IPS-18a (cell line): ENCODE measurements around the gene TTC34.

Experiments used
- H3K27ac ChIP-seq: one replicate; pipeline ENCODE4 v1.5.1; 2013; ENCODE audit warnings: low read length
- H3K27me3 ChIP-seq: one replicate; pipeline ENCODE4 v1.6.1; 2013; ENCODE audit warnings: mild to moderate bottlenecking, low read length; ENCODE audit not compliant: control insufficient read depth, insufficient read depth
- H3K36me3 ChIP-seq: one replicate; pipeline ENCODE4 v1.6.1; 2013; ENCODE audit warnings: low read depth, low read length; ENCODE audit not compliant: control insufficient read depth
- H3K4me1 ChIP-seq: one replicate; pipeline ENCODE4 v1.6.1; 2013; ENCODE audit warnings: low read depth, low read length; ENCODE audit not compliant: control insufficient read depth
- H3K4me3 ChIP-seq: one replicate; pipeline ENCODE4 v1.5.1; 2013; ENCODE audit warnings: low read length
- H3K9ac ChIP-seq: one replicate; pipeline ENCODE4 v1.6.1; 2013; ENCODE audit warnings: mild to moderate bottlenecking, low read length, moderate library complexity
- H3K9me3 ChIP-seq: one replicate; pipeline ENCODE4 v1.6.1; 2013; ENCODE audit warnings: low read depth, low read length; ENCODE audit not compliant: control insufficient read depth

The TTC34 gene

GRCh38 chr1:2819429-2819828 is 17.9 kb upstream of the TTC34 start:
- Histone ChIP-seq H3K4me3 (no peak overlapping the region), H3K27me3 (no peaks in the 10 kb centered on the region), H3K4me1 (no peaks in the 10 kb centered on the region), H3K9me3 (no peaks in the 10 kb centered on the region), H3K27ac (no peak overlapping the region), H3K36me3 (no peaks in the 10 kb centered on the region), H3K9ac (no peak overlapping the region)

GRCh38 chr1:2817784-2818564 is 16.5 kb upstream of the TTC34 start:
- H3K4me3 ChIP-seq = no peak overlapping the region
- H3K27ac ChIP-seq = no peak overlapping the region
- H3K27me3 ChIP-seq = no peaks in the 10 kb centered on the region
- H3K9me3 ChIP-seq = no peaks in the 10 kb centered on the region
- no peak overlapping the region for H3K9ac ChIP-seq
- no peaks in the 10 kb centered on the region for H3K36me3 ChIP-seq
- H3K4me1 ChIP-seq = no peaks in the 10 kb centered on the region

DNA sequence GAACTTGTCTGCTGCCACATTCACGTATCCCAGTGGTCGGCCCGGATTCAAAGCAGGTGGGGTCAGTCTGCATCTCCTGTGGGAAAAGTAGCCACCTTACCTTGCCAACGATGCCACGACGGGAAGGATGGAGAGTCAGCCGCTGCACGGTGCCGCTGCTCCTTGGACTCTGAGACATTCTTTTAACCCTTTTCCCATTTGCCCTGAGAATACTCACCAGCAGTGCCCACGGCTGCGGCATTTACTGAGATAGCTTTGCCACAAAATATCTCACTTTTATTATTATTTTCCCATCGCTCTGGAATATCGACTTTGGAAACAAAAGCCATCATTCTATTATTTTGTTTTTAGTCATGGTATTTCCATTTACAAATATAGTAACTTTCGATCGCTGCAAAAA is 15.3 kb upstream of the TTC34 start:
- Histone ChIP-seq H3K4me3 (no peak overlapping the region), H3K9ac (no peak overlapping the region), H3K36me3 (no peaks in the 10 kb centered on the region), H3K27ac (no peak overlapping the region), H3K4me1 (no peaks in the 10 kb centered on the region), H3K27me3 (no peaks in the 10 kb centered on the region), H3K9me3 (no peaks in the 10 kb centered on the region)

DNA sequence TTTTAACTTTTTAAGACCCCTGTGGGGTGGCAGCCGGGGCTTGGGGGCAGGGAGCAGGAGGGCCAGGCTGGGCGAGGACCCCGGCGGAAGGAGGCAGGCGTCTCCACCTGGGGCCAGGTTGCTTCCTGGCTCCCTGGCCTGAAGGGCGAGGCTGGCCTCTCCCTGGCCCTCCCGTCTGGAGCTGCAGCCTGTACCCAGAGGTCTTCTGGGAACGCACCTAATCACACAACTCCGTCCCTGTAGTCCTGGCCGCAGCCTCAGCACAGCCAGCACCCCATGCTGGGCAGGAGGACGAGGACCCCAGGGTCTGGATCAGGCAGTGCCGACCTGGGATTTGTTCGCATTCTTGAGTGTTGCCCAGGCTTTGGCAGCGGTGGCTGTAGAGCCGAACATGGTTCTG is 14.1 kb upstream of the TTC34 start:
- Histone ChIP-seq H3K9ac (no peak overlapping the region), H3K4me1 (no peaks in the 10 kb centered on the region), H3K27ac (no peak overlapping the region), H3K9me3 (no peaks in the 10 kb centered on the region), H3K36me3 (no peaks in the 10 kb centered on the region), H3K27me3 (no peaks in the 10 kb centered on the region), H3K4me3 (no peak overlapping the region)

DNA sequence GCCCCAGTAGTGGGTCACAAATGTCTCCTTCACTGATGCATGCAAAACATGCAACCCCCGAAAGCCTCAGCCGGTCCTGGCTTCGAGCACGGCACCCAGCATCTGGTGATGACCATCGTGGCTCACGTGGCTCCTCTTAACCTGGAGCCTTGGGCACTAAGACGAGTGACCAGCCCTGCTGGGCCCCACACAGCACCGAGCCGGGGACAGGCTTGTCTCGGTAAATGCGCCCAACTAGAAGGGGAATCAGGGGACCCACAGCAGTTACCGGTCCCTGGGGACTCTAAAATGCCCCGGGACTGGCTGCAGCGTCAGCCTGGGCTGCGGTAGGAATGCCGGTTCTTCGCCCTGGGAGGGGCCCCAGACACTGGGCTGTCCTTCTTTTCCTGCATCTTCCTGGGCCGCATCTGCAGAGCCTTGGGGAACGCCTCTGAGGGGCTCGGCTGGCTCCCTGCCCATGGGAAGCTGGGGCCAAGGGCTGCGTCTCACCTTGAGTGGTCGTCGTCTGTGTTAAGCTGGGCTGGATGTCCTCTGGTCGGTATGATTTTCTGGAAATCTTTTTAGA is 13.1 kb upstream of the TTC34 start:
- Histone ChIP-seq H3K27me3 (no peaks in the 10 kb centered on the region), H3K9ac (no peak overlapping the region), H3K36me3 (no peaks in the 10 kb centered on the region), H3K4me3 (no peak overlapping the region), H3K4me1 (no peaks in the 10 kb centered on the region), H3K27ac (no peak overlapping the region), H3K9me3 (no peaks in the 10 kb centered on the region)

GRCh38 chr1:2812939-2813653 is 11.6 kb upstream of the TTC34 start:
- no peaks in the 10 kb centered on the region for H3K27me3 ChIP-seq
- H3K36me3 ChIP-seq = no peaks in the 10 kb centered on the region
- H3K9me3 ChIP-seq = no peaks in the 10 kb centered on the region
- no peak overlapping the region for H3K27ac ChIP-seq
- no peak overlapping the region for H3K4me3 ChIP-seq
- no peak overlapping the region for H3K9ac ChIP-seq
- no peaks in the 10 kb centered on the region for H3K4me1 ChIP-seq

DNA sequence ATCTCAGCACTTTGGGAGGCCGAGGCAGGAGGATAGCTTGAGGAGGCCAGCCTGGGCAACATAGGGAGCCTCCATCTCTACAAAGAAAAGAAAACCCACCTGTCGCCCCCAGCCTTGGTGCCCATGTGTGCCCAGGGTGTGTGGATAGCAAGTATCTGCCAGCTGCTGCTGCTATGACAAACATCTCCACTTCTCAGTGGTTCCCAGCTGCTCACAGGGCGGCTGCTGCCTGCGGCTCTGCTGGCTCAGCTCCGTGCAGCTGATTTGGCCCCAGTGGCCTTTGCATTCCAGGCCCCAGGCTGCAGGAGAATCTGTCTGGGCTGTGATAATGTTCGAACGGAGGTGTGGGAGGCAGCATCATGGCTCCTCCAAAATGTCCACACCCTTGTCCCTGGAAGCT is 10.6 kb upstream of the TTC34 start:
- Histone ChIP-seq H3K27me3 (no peaks in the 10 kb centered on the region), H3K36me3 (no peaks in the 10 kb centered on the region), H3K4me3 (no peak overlapping the region), H3K27ac (no peak overlapping the region), H3K4me1 (no peaks in the 10 kb centered on the region), H3K9me3 (no peaks in the 10 kb centered on the region), H3K9ac (no peak overlapping the region)

GRCh38 chr1:2811533-2811918 is 10.0 kb upstream of the TTC34 start:
- H3K9ac ChIP-seq = no peak overlapping the region

GRCh38 chr1:2810899-2811532 is 9.5 kb upstream of the TTC34 start:
- Histone ChIP-seq H3K27me3 (no peaks in the 10 kb centered on the region), H3K9me3 (no peaks in the 10 kb centered on the region), H3K36me3 (no peaks in the 10 kb centered on the region), H3K27ac (no peak overlapping the region), H3K4me3 (no peak overlapping the region), H3K4me1 (no peaks in the 10 kb centered on the region), H3K9ac (no peak overlapping the region)

More at GRCh38 chr1:2811533-2811918, 10.0 kb upstream of the TTC34 start:
- H3K27ac ChIP-seq = no peak overlapping the region
- no peaks in the 10 kb centered on the region for H3K4me1 ChIP-seq
- no peak overlapping the region for H3K4me3 ChIP-seq
- H3K36me3 ChIP-seq = no peaks in the 10 kb centered on the region
- no peaks in the 10 kb centered on the region for H3K27me3 ChIP-seq
- no peaks in the 10 kb centered on the region for H3K9me3 ChIP-seq

GRCh38 chr1:2810281-2810680 is 8.8 kb upstream of the TTC34 start:
- H3K4me3 ChIP-seq = no peak overlapping the region
- no peak overlapping the region for H3K27ac ChIP-seq
- H3K4me1 ChIP-seq = no peaks in the 10 kb centered on the region
- H3K27me3 ChIP-seq = no peaks in the 10 kb centered on the region
- H3K9ac ChIP-seq = no peak overlapping the region
- H3K9me3 ChIP-seq = no peaks in the 10 kb centered on the region
- H3K36me3 ChIP-seq = no peaks in the 10 kb centered on the region

GRCh38 chr1:2809656-2810055 is 8.2 kb upstream of the TTC34 start:
- Histone ChIP-seq H3K27me3 (no peaks in the 10 kb centered on the region), H3K4me3 (no peak overlapping the region), H3K4me1 (no peaks in the 10 kb centered on the region), H3K9ac (no peak overlapping the region), H3K36me3 (no peaks in the 10 kb centered on the region), H3K9me3 (no peaks in the 10 kb centered on the region), H3K27ac (no peak overlapping the region)
